Epithelial cell of umbilical artery (primary cell): ENCODE measurements around the gene GTF2H4. TPM values are rescaled to one million over a fixed set of nuclear protein-coding genes. Genes with fewer than 3 reads are reported as not detected.

ENCODE experiments used
- total RNA-seq: library from RNA; depleted of rRNA; stranded (reverse); fragments of >200 nt; gene quantifications from 2 replicates; pipeline ENCODE4 v1.2.3, GENCODE V29; 2014

Gene GTF2H4
- total RNA-seq = 10.1 and 16.3 TPM in 2 replicates

GRCh38 chr6:30907758-30908591, at the start of gene GTF2H4:
Gene GTF2H4 (plus strand): TSS chr6:30908207.

DNA sequence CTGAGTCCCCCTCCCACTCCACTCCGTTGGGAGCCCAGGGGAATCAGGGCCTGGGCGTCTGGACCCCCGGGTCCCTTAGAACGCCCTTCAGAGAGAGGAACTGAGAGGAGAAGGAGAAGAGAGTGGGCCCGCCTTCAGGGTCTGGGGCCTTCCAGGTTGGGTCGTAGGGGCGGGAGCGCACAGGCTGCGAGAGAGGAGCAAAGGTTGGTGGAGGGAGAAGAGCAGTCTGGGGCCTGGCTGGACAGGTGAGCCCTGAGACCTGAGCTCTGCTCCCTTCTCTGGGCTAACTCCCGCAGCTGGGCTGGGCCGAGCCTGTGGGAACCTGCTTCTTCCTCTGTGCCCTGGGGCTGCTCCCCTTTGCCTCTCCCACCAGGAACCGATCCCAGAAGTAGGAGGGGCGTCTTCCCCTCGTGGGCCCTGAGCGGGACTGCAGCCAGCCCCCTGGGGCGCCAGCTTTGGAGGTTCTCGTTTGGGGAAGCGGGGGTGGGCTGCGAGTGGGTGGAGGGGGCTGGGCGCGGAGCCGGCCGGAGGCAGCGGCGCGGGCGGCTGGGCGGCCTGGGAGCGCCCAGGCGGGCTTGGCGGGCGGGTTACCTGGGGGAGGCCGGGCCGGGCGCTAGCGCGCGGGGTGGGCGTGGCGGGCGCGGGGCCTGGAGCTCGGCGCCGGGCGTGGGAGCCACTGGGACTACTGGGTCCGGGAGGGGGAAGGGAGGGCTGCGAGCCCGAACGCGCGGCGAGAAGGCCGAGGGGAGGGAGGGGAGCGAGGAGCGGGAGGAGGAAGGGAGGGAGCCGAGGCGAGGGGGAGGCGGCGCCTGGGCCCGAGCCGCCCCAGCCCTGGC, 24.1 kb upstream of the GTF2H4 start, which contains the start of gene DDR1:
Gene DDR1 (plus strand): TSS at position 835 of the 836 bp plus-strand sequence. CDS start 4,211 bp downstream, outside the sequence.

GRCh38 chr6:30914076-30914853, 6.3 kb downstream of the GTF2H4 start, which contains the start of gene VARS2:
Gene VARS2 (plus strand): TSS chr6:30914238. CDS start chr6:30914837, 599 bp downstream.

GRCh38 chr6:30931969-30932645, 24.1 kb downstream of the GTF2H4 start, which contains the start of gene SFTA2:
Gene SFTA2 (minus strand): TSS chr6:30932170. CDS start chr6:30932096, 74 bp downstream.

DNA sequence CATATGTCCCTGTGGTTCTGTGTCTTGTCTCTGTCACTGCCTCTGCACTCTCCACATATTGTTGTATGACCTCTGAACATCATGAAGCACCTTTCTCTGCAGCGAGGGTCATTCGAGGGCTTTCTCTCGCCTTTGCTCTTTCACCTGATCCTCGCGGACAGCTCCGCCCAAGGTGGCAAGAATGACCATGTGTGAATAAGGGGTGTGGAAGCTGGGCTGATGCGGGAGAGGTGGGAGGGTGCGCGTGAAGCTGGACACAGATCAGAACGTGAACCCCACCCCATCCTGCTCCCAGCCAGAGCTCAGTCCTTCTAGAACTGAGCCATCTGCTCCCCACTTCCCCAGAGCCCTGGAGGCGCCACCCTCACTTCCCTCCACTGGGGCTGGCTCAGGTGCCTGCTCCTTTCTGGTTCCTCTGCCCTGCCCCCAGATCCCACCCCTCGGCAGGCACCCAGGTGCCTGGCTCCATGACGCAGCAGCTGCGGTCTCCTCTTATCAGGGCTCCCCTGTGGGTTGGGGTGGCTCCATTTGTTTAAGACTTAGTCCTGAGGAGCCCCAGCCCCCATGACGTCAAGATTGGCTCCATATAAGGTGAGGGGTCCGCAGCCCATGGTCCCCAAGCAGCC, 32.5 kb downstream of the GTF2H4 start, which contains the start of gene MUCL3:
Gene MUCL3 (plus strand): TSS at position 613 of the 626 bp plus-strand sequence. CDS start 27 bp downstream, outside the sequence.

Other genes starting within 250 kb of the GTF2H4 start
- gene DHX16, start 235.2 kb upstream of the GTF2H4 start, total RNA-seq = 38.3 and 41.0 TPM in 2 replicates
- gene PPP1R18, start 221.6 kb upstream of the GTF2H4 start, total RNA-seq = 48.1 and 49.8 TPM in 2 replicates
- 1.9 and 3.8 TPM in 2 replicates for gene NRM, start 217.2 kb upstream of the GTF2H4 start, total RNA-seq
- 6.2 and 7.5 TPM in 2 replicates for gene MDC1, start 190.9 kb upstream of the GTF2H4 start, total RNA-seq
- 311 and 367 TPM in 2 replicates for gene TUBB, start 187.9 kb upstream of the GTF2H4 start, total RNA-seq
- gene FLOT1, start 165.5 kb upstream of the GTF2H4 start, total RNA-seq = 31.5 and 64.0 TPM in 2 replicates
- gene IER3, start 163.7 kb upstream of the GTF2H4 start, total RNA-seq = 160 and 166 TPM in 2 replicates
- 8.1 and 8.8 TPM in 2 replicates for gene DDR1, start 23.7 kb upstream of the GTF2H4 start, total RNA-seq
- gene VARS2, start 6.0 kb downstream of the GTF2H4 start, total RNA-seq = 15.9 and 27.8 TPM in 2 replicates
- gene SFTA2, start 24.0 kb downstream of the GTF2H4 start, total RNA-seq = not detected in 2 replicates
- gene MUCL3, start 32.8 kb downstream of the GTF2H4 start, total RNA-seq = not detected in 2 replicates
- gene MUC21, start 75.5 kb downstream of the GTF2H4 start, total RNA-seq = not detected in 2 replicates
- not detected in 2 replicates for gene MUC22, start 102.3 kb downstream of the GTF2H4 start, total RNA-seq
- not detected in 2 replicates for gene C6orf15, start 204.4 kb downstream of the GTF2H4 start, total RNA-seq
- gene PSORS1C1, start 206.6 kb downstream of the GTF2H4 start, total RNA-seq = 1.3 and 3.3 TPM in 2 replicates
- gene CDSN, start 212.2 kb downstream of the GTF2H4 start, total RNA-seq = not detected in 2 replicates
- gene PSORS1C2, start 230.9 kb downstream of the GTF2H4 start, total RNA-seq = not detected in 2 replicates
- 12.3 and 17.3 TPM in 2 replicates for gene CCHCR1, start 249.6 kb downstream of the GTF2H4 start, total RNA-seq